ENCODE measurements around the gene KRTAP2-4.
"Not testable (repeated sequence)": the region's sequence is repeated elsewhere in the genome, so short reads cannot be mapped to it uniquely, and the experiment has no call there.

Gene KRTAP2-4

GRCh38 chr17:41065829-41066624 lies at the start of gene KRTAP2-4:
Gene KRTAP2-4, minus strand, starts transcription at chr17:41065879. Its CDS starts 34 bp downstream, at chr17:41065845.
- no peak for DNase-seq (ENCODE audit: low read depth, low spot score)

GRCh38 chr17:41111151-41111885 lies 45.6 kb upstream of the KRTAP2-4 start:
- DNase-seq (ENCODE audit: low read depth, low spot score) = no peak

- not testable (repeated sequence) for DNase-seq (ENCODE audit: low read depth, low spot score)
Measured at GRCh38 chr17:41108728-41109386, 43.2 kb upstream of the KRTAP2-4 start.

GRCh38 chr17:41107941-41108450 lies 42.3 kb upstream of the KRTAP2-4 start:
- DNase-seq (ENCODE audit: low read depth, low spot score) = no peak

GRCh38 chr17:41105347-41105746 lies 39.7 kb upstream of the KRTAP2-4 start, which contains the start of gene KRTAP4-9:
Gene KRTAP4-9, plus strand, starts transcription at chr17:41105389. Its CDS starts 0 bp downstream, at chr17:41105389.
- DNase-seq (ENCODE audit: low read depth, low spot score) = not testable (repeated sequence)

GRCh38 chr17:41104386-41105038 lies 38.8 kb upstream of the KRTAP2-4 start:
- not testable (repeated sequence) for DNase-seq (ENCODE audit: low read depth, low spot score)

- DNase-seq (ENCODE audit: low read depth, low spot score) = no peak
Measured at GRCh38 chr17:41103896-41104295, 38.2 kb upstream of the KRTAP2-4 start.

GRCh38 chr17:41101586-41102259 lies 36.0 kb upstream of the KRTAP2-4 start, which contains the start of gene KRTAP4-16:
Gene KRTAP4-16, minus strand, starts transcription at chr17:41102209. Its CDS starts 0 bp downstream, at chr17:41102209.
- DNase-seq (ENCODE audit: low read depth, low spot score) = no peak

- not testable (repeated sequence) for DNase-seq (ENCODE audit: low read depth, low spot score)
Measured at GRCh38 chr17:41099682-41100480, 34.2 kb upstream of the KRTAP2-4 start.

- no peak for DNase-seq (ENCODE audit: low read depth, low spot score)
Measured at GRCh38 chr17:41098481-41098880, 32.8 kb upstream of the KRTAP2-4 start.

GRCh38 chr17:41098042-41098441 lies 32.4 kb upstream of the KRTAP2-4 start, which contains the start of gene KRTAP4-8:
Gene KRTAP4-8, minus strand, starts transcription at chr17:41098142. Its CDS starts 58 bp downstream, at chr17:41098084.
- no peak for DNase-seq (ENCODE audit: low read depth, low spot score)

GRCh38 chr17:41096055-41096454 lies 30.4 kb upstream of the KRTAP2-4 start:
- DNase-seq (ENCODE audit: low read depth, low spot score) = no peak

- DNase-seq (ENCODE audit: low read depth, low spot score) = not testable (repeated sequence)
Measured at GRCh38 chr17:41088760-41089352, 23.2 kb upstream of the KRTAP2-4 start.

- not testable (repeated sequence) for DNase-seq (ENCODE audit: low read depth, low spot score)
Measured at GRCh38 chr17:41084100-41084856, 18.6 kb upstream of the KRTAP2-4 start, which contains the start of gene KRTAP4-7. Gene KRTAP4-7, plus strand, starts transcription at chr17:41084150. Its CDS starts 57 bp downstream, at chr17:41084207.

GRCh38 chr17:41083427-41083826 lies 17.7 kb upstream of the KRTAP2-4 start:
- not testable (repeated sequence) for DNase-seq (ENCODE audit: low read depth, low spot score)

GRCh38 chr17:41082626-41083025 lies 16.9 kb upstream of the KRTAP2-4 start:
- DNase-seq (ENCODE audit: low read depth, low spot score) = no peak

GRCh38 chr17:41076788-41077187 lies 11.1 kb upstream of the KRTAP2-4 start:
- DNase-seq (ENCODE audit: low read depth, low spot score) = no peak

- no peak for DNase-seq (ENCODE audit: low read depth, low spot score)
Measured at GRCh38 chr17:41073676-41074075, 8.0 kb upstream of the KRTAP2-4 start.

Measured in iPS DF 19.7 (cell line).